Measurements from ENCODE around the gene E2F3. TPM values are rescaled to one million over a fixed set of nuclear protein-coding genes. Genes with fewer than 3 reads are reported as not detected.

Gene E2F3
- total RNA-seq, 6 donors from 2014 or later = 4.0 to 10.8 (median 6.5) TPM

GRCh38 chr6:20411953-20412681 is 10.4 kb downstream of the E2F3 start:
- DNase-seq = no peak
- H3K9me3 ChIP-seq = no peaks in the 10 kb centered on the region
- no peak overlapping the region for H3K27ac ChIP-seq
- H3K4me1 ChIP-seq = peaks cover 0 to 6% (median 3%) of the 10 kb centered on the region in 4 donors
- TF ChIP-seq EP300 (IDR thresholded peaks at IDR 0.05) (no peak), POLR2A (IDR thresholded peaks at IDR 0.05) (no peak), CTCF (IDR thresholded peaks at IDR 0.05) (no peak), POLR2AphosphoS5 (IDR thresholded peaks at IDR 0.05) (no peak)
- WGBS, 2 donors = 94 to 95% methylated on average over 12 of the region's 12 CpGs
- no peaks in the 10 kb centered on the region for H3K36me3 ChIP-seq
- ATAC-seq (ENCODE audit: low FRiP score in 2 of 2) = no peak
- H3K27me3 ChIP-seq = no peaks in the 10 kb centered on the region
- H3K4me3 ChIP-seq = no peak overlapping the region

- DNase-seq = no peak
- Histone ChIP-seq H3K9me3 (no peaks in the 10 kb centered on the region), H3K27me3 (no peaks in the 10 kb centered on the region), H3K36me3 (no peaks in the 10 kb centered on the region), H3K4me3 (no peak overlapping the region), H3K27ac (no peak overlapping the region), H3K4me1 (peaks cover 0 to 6% (median 3%) of the 10 kb centered on the region in 4 donors)
- ATAC-seq (ENCODE audit: low FRiP score in 2 of 2) = no peak
- WGBS, 2 donors = 91 to 97% methylated on average over 5 of the region's 5 CpGs
- TF ChIP-seq POLR2A (IDR thresholded peaks at IDR 0.05) = no peak
- no peak for TF ChIP-seq EP300 (IDR thresholded peaks at IDR 0.05)
- TF ChIP-seq CTCF (IDR thresholded peaks at IDR 0.05) = no peak
Observed at GRCh38 chr6:20412682-20413073, 11.0 kb downstream of the E2F3 start.

- H3K4me3 ChIP-seq = no peak overlapping the region
- H3K27ac ChIP-seq = no peak overlapping the region
- H3K27me3 ChIP-seq = no peaks in the 10 kb centered on the region
- no peak for ATAC-seq (ENCODE audit: low FRiP score in 2 of 2)
- peaks cover 0 to 6% (median 3%) of the 10 kb centered on the region in 4 donors for H3K4me1 ChIP-seq
- H3K36me3 ChIP-seq = no peaks in the 10 kb centered on the region
- 70 to 80% methylated on average over 3 of the region's 3 CpGs for WGBS, 2 donors
- H3K9me3 ChIP-seq = no peaks in the 10 kb centered on the region
- no peak for DNase-seq
- TF ChIP-seq POLR2AphosphoS5 (IDR thresholded peaks at IDR 0.05) = no peak
- TF ChIP-seq POLR2A (IDR thresholded peaks at IDR 0.05) = no peak
- TF ChIP-seq EP300 (IDR thresholded peaks at IDR 0.05) = no peak
- no peak for TF ChIP-seq CTCF (IDR thresholded peaks at IDR 0.05)
Observed at GRCh38 chr6:20413826-20414225, 12.1 kb downstream of the E2F3 start.

- Histone ChIP-seq H3K4me1 (peaks cover 0 to 6% (median 2%) of the 10 kb centered on the region in 4 donors), H3K27ac (no peak overlapping the region), H3K9me3 (no peaks in the 10 kb centered on the region), H3K36me3 (no peaks in the 10 kb centered on the region), H3K27me3 (no peaks in the 10 kb centered on the region), H3K4me3 (no peak overlapping the region)
- no peak for TF ChIP-seq CTCF (IDR thresholded peaks at IDR 0.05)
- no peak for TF ChIP-seq EP300 (IDR thresholded peaks at IDR 0.05)
- TF ChIP-seq POLR2A (IDR thresholded peaks at IDR 0.05) = no peak
- no peak for TF ChIP-seq POLR2AphosphoS5 (IDR thresholded peaks at IDR 0.05)
- 91 to 92% methylated on average over 8 of the region's 8 CpGs for WGBS, 2 donors
- DNase-seq (no peak), ATAC-seq (ENCODE audit: low FRiP score in 2 of 2) (no peak)
Observed at GRCh38 chr6:20414711-20415110, 13.0 kb downstream of the E2F3 start.

- Histone ChIP-seq H3K36me3 (no peaks in the 10 kb centered on the region), H3K27me3 (no peaks in the 10 kb centered on the region), H3K27ac (no peak overlapping the region), H3K9me3 (no peaks in the 10 kb centered on the region), H3K4me1 (peaks cover 0 to 6% (median 0%) of the 10 kb centered on the region in 4 donors), H3K4me3 (no peak overlapping the region)
- TF ChIP-seq POLR2AphosphoS5 (IDR thresholded peaks at IDR 0.05) (no peak), EP300 (IDR thresholded peaks at IDR 0.05) (no peak), POLR2A (IDR thresholded peaks at IDR 0.05) (no peak), CTCF (IDR thresholded peaks at IDR 0.05) (no peak)
- WGBS, 2 donors = 83 to 88% methylated on average over 7 of the region's 7 CpGs
- DNase-seq (no peak), ATAC-seq (ENCODE audit: low FRiP score in 2 of 2) (no peak)
Observed at GRCh38 chr6:20415304-20415703, 13.6 kb downstream of the E2F3 start.

Data from upper lobe of left lung (tissue), 6 donors.